Measurements from ENCODE around the gene NDUFB8.

DNA sequence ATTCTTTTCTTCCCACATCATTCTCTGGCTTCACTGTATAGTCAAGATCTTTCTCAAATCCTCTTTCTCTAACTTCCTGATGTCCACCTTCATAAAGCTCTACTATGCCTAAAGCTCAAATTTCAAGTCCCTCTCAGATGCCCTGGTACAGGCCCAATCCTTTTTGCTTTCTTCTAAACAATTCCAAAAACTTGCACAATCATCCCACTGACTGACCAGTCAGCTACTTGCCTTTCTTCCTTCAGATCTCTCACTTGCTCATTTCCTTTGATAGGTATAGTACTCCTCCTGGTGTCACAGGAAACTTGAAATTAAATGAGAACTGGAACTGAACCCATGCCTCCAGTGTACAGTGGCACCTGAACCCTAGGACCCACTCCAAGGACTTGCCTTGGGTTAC, 28.2 kb downstream of the NDUFB8 start:
- no peak for TF ChIP-seq CTCF (IDR thresholded peaks at IDR 0.05)
- TF ChIP-seq POLR2A (IDR thresholded peaks at IDR 0.05), result no peak

All from Peyer's patch (tissue), 4 donors.